ENCODE measurements around the gene STEAP4.
A peak's percentile ranks its signal among the peaks of the same experiment; 100 is the strongest.

STEAP4 gene

GRCh38 chr7:88301924-88302323 is 4.8 kb downstream of the STEAP4 start:
- peak overlapping the region in 2 of 5 donors; percentile 14 to 23 for H3K4me3 ChIP-seq (ENCODE audit: low read depth in 1 of 5, low read length in 5 of 5)

GRCh38 chr7:88300401-88300945 is 6.2 kb downstream of the STEAP4 start:
- Histone ChIP-seq H3K4me1 (ENCODE audit: control insufficient read depth in 5 of 5, insufficient read depth in 5 of 5, low read length in 5 of 5) (peaks cover 0 to 2% (median 0%) of the 10 kb centered on the region in 5 donors), H3K27ac (ENCODE audit: low read depth, low read length) (no peak overlapping the region), H3K9me3 (ENCODE audit: control insufficient read depth in 5 of 5, low read length in 5 of 5) (no peaks in the 10 kb centered on the region), H3K9ac (ENCODE audit: low read length in 5 of 5) (no peak overlapping the region), H3K27me3 (ENCODE audit: control insufficient read depth in 5 of 5, insufficient read depth in 4 of 5, low read length in 5 of 5) (no peaks in the 10 kb centered on the region), H3K36me3 (ENCODE audit: control insufficient read depth in 5 of 5, insufficient read depth in 5 of 5, low read length in 5 of 5) (no peaks in the 10 kb centered on the region), H3K4me3 (ENCODE audit: low read depth in 1 of 5, low read length in 5 of 5) (no peak overlapping the region)

More at GRCh38 chr7:88301924-88302323, 4.8 kb downstream of the STEAP4 start:
- Histone ChIP-seq H3K27me3 (ENCODE audit: control insufficient read depth in 5 of 5, insufficient read depth in 4 of 5, low read length in 5 of 5) (no peaks in the 10 kb centered on the region), H3K27ac (ENCODE audit: low read depth, low read length) (no peak overlapping the region), H3K9me3 (ENCODE audit: control insufficient read depth in 5 of 5, low read length in 5 of 5) (no peaks in the 10 kb centered on the region), H3K36me3 (ENCODE audit: control insufficient read depth in 5 of 5, insufficient read depth in 5 of 5, low read length in 5 of 5) (no peaks in the 10 kb centered on the region), H3K4me1 (ENCODE audit: control insufficient read depth in 5 of 5, insufficient read depth in 5 of 5, low read length in 5 of 5) (peaks cover 0 to 9% (median 8%) of the 10 kb centered on the region in 5 donors), H3K9ac (ENCODE audit: low read length in 5 of 5) (no peak overlapping the region)

GRCh38 chr7:88299126-88299525 is 7.6 kb downstream of the STEAP4 start:
- Histone ChIP-seq H3K4me1 (ENCODE audit: control insufficient read depth in 5 of 5, insufficient read depth in 5 of 5, low read length in 5 of 5) (peaks cover 0 to 2% (median 0%) of the 10 kb centered on the region in 5 donors), H3K9me3 (ENCODE audit: control insufficient read depth in 5 of 5, low read length in 5 of 5) (no peaks in the 10 kb centered on the region), H3K4me3 (ENCODE audit: low read depth in 1 of 5, low read length in 5 of 5) (no peak overlapping the region), H3K27me3 (ENCODE audit: control insufficient read depth in 5 of 5, insufficient read depth in 4 of 5, low read length in 5 of 5) (no peaks in the 10 kb centered on the region), H3K27ac (ENCODE audit: low read depth, low read length) (no peak overlapping the region), H3K9ac (ENCODE audit: low read length in 5 of 5) (no peak overlapping the region), H3K36me3 (ENCODE audit: control insufficient read depth in 5 of 5, insufficient read depth in 5 of 5, low read length in 5 of 5) (no peaks in the 10 kb centered on the region)

DNA sequence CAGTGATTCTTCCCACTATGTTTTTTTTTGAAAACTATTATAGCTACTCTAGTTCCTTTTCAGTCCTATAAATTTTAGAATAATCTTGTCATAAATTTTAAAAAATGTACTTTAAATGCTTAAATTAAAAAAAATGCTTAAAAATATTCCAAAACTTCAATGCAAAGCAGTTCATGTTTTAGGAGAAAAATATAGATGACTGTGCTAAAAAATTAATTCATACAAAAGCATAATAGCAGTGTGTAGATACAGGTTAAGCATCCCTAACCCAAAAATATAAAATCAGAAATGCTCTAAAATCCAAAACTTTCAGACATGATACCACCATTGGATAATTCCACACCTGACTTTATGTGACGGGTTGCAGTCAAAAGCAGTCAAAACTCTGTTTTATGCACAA is 12.8 kb downstream of the STEAP4 start:
- Histone ChIP-seq H3K9ac (ENCODE audit: low read length in 5 of 5) (no peak overlapping the region), H3K27me3 (ENCODE audit: control insufficient read depth in 5 of 5, insufficient read depth in 4 of 5, low read length in 5 of 5) (no peaks in the 10 kb centered on the region), H3K27ac (ENCODE audit: low read depth, low read length) (no peak overlapping the region), H3K9me3 (ENCODE audit: control insufficient read depth in 5 of 5, low read length in 5 of 5) (no peaks in the 10 kb centered on the region), H3K36me3 (ENCODE audit: control insufficient read depth in 5 of 5, insufficient read depth in 5 of 5, low read length in 5 of 5) (no peaks in the 10 kb centered on the region), H3K4me1 (ENCODE audit: control insufficient read depth in 5 of 5, insufficient read depth in 5 of 5, low read length in 5 of 5) (peaks cover 0 to 2% (median 0%) of the 10 kb centered on the region in 5 donors), H3K4me3 (ENCODE audit: low read depth in 1 of 5, low read length in 5 of 5) (no peak overlapping the region)

DNA sequence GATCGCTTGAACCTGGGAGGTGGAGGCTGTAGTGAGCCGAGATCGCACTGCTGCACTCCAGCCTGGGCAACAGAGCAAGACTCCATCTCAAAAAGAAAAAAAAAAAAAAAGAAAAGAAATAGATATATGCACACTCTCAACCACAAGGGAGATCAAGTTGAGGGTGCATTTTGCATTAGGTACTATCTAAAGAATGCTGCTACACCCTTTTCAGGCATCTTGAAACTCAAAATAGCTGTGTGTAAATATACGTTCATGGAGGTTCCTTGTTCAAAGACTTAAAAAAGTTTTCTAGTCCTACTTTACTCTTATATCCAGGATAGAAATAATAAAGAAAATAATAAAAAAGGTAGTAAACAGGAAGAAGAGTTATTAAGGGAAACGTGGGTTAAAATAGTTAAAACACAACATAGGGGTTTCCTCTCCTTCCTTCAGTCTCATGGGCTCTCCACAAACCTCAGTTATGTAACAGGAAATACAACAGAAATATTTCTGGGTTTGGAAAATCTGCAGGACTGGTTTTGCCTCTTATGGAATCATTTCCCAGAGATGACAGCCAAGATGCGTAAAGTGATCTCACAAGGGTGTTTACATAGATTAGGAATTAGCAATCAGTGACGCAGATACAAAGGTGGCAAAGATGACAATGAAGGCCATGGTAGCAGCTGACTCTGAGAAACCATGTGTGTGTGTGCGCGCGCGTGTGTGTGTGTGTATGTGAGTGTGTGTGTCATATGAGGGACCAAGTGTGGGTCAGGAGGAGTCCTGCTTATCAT is 15.1 kb downstream of the STEAP4 start:
- Histone ChIP-seq H3K4me1 (ENCODE audit: control insufficient read depth in 5 of 5, insufficient read depth in 5 of 5, low read length in 5 of 5) (peaks cover 0 to 2% (median 0%) of the 10 kb centered on the region in 5 donors), H3K9ac (ENCODE audit: low read length in 5 of 5) (no peak overlapping the region), H3K27ac (ENCODE audit: low read depth, low read length) (no peak overlapping the region), H3K4me3 (ENCODE audit: low read depth in 1 of 5, low read length in 5 of 5) (no peak overlapping the region), H3K27me3 (ENCODE audit: control insufficient read depth in 5 of 5, insufficient read depth in 4 of 5, low read length in 5 of 5) (no peaks in the 10 kb centered on the region), H3K9me3 (ENCODE audit: control insufficient read depth in 5 of 5, low read length in 5 of 5) (no peaks in the 10 kb centered on the region), H3K36me3 (ENCODE audit: control insufficient read depth in 5 of 5, insufficient read depth in 5 of 5, low read length in 5 of 5) (no peaks in the 10 kb centered on the region)

DNA sequence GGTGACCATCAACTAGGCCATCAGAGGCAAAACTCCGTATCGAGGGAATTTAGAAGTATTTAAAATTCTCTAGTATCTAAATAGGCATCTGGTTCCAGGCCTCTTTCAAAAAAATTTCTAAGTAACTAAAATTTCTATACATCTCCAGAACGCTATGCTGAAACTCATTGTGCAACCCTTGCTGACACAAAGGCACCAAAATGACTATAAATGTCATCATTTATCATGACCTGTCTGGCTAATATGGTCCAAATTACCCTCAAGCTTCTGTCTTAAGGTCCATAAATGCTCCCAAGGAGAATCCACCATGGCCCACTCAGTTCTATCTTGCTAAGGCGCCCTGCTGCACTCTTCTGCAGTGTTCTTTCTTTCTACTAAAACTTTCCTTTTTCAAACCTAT is 16.2 kb downstream of the STEAP4 start:
- H3K36me3 ChIP-seq (ENCODE audit: control insufficient read depth in 5 of 5, insufficient read depth in 5 of 5, low read length in 5 of 5) = no peaks in the 10 kb centered on the region
- H3K9me3 ChIP-seq (ENCODE audit: control insufficient read depth in 5 of 5, low read length in 5 of 5) = no peaks in the 10 kb centered on the region
- no peaks in the 10 kb centered on the region for H3K27me3 ChIP-seq (ENCODE audit: control insufficient read depth in 5 of 5, insufficient read depth in 4 of 5, low read length in 5 of 5)
- no peak overlapping the region for H3K27ac ChIP-seq (ENCODE audit: low read depth, low read length)
- H3K4me3 ChIP-seq (ENCODE audit: low read depth in 1 of 5, low read length in 5 of 5) = no peak overlapping the region
- H3K4me1 ChIP-seq (ENCODE audit: control insufficient read depth in 5 of 5, insufficient read depth in 5 of 5, low read length in 5 of 5) = peaks cover 0 to 2% (median 0%) of the 10 kb centered on the region in 5 donors
- no peak overlapping the region for H3K9ac ChIP-seq (ENCODE audit: low read length in 5 of 5)

DNA sequence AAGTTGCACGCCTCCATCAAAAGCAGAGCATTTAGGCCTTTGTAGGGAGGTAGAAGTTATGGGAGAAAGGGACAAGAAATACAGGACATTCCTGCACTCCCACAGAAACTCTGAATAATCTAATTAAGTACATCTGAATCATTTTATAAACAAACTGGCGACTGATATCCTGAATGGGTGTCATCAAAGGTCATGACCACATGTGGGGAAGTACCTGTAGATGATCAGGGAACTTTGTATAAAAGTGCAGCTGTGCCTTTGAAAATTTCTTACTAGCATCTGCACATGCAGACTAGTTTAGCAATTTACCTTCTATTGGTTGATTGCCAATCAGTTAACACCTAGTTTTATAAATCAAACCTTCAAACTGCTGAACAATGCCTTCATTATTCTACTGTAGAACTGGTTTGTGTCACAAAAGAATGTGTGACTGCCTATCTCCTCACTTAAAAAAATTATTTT is 17.1 kb downstream of the STEAP4 start:
- Histone ChIP-seq H3K27ac (ENCODE audit: low read depth, low read length) (no peak overlapping the region), H3K27me3 (ENCODE audit: control insufficient read depth in 5 of 5, insufficient read depth in 4 of 5, low read length in 5 of 5) (no peaks in the 10 kb centered on the region), H3K4me3 (ENCODE audit: low read depth in 1 of 5, low read length in 5 of 5) (no peak overlapping the region), H3K36me3 (ENCODE audit: control insufficient read depth in 5 of 5, insufficient read depth in 5 of 5, low read length in 5 of 5) (no peaks in the 10 kb centered on the region), H3K4me1 (ENCODE audit: control insufficient read depth in 5 of 5, insufficient read depth in 5 of 5, low read length in 5 of 5) (peaks cover 0 to 2% (median 0%) of the 10 kb centered on the region in 5 donors), H3K9ac (ENCODE audit: low read length in 5 of 5) (no peak overlapping the region), H3K9me3 (ENCODE audit: control insufficient read depth in 5 of 5, low read length in 5 of 5) (no peaks in the 10 kb centered on the region)

- Histone ChIP-seq H3K4me3 (ENCODE audit: low read depth in 1 of 5, low read length in 5 of 5) (no peak overlapping the region), H3K4me1 (ENCODE audit: control insufficient read depth in 5 of 5, insufficient read depth in 5 of 5, low read length in 5 of 5) (peaks cover 0 to 4% (median 0%) of the 10 kb centered on the region in 5 donors), H3K36me3 (ENCODE audit: control insufficient read depth in 5 of 5, insufficient read depth in 5 of 5, low read length in 5 of 5) (peaks cover 0 to 3% (median 0%) of the 10 kb centered on the region in 5 donors), H3K27ac (ENCODE audit: low read depth, low read length) (no peak overlapping the region), H3K9me3 (ENCODE audit: control insufficient read depth in 5 of 5, low read length in 5 of 5) (no peaks in the 10 kb centered on the region), H3K27me3 (ENCODE audit: control insufficient read depth in 5 of 5, insufficient read depth in 4 of 5, low read length in 5 of 5) (no peaks in the 10 kb centered on the region), H3K9ac (ENCODE audit: low read length in 5 of 5) (no peak overlapping the region)
Measured at GRCh38 chr7:88281749-88282148, 24.9 kb downstream of the STEAP4 start.

GRCh38 chr7:88280801-88281200 is 25.9 kb downstream of the STEAP4 start:
- Histone ChIP-seq H3K4me3 (ENCODE audit: low read depth in 1 of 5, low read length in 5 of 5) (no peak overlapping the region), H3K9ac (ENCODE audit: low read length in 5 of 5) (no peak overlapping the region), H3K4me1 (ENCODE audit: control insufficient read depth in 5 of 5, insufficient read depth in 5 of 5, low read length in 5 of 5) (peaks cover 0 to 4% (median 0%) of the 10 kb centered on the region in 5 donors), H3K9me3 (ENCODE audit: control insufficient read depth in 5 of 5, low read length in 5 of 5) (no peaks in the 10 kb centered on the region), H3K36me3 (ENCODE audit: control insufficient read depth in 5 of 5, insufficient read depth in 5 of 5, low read length in 5 of 5) (peaks cover 0 to 3% (median 2%) of the 10 kb centered on the region in 5 donors), H3K27ac (ENCODE audit: low read depth, low read length) (no peak overlapping the region), H3K27me3 (ENCODE audit: control insufficient read depth in 5 of 5, insufficient read depth in 4 of 5, low read length in 5 of 5) (no peaks in the 10 kb centered on the region)

GRCh38 chr7:88279323-88279722 is 27.4 kb downstream of the STEAP4 start:
- Histone ChIP-seq H3K4me3 (ENCODE audit: low read depth in 1 of 5, low read length in 5 of 5) (no peak overlapping the region), H3K27ac (ENCODE audit: low read depth, low read length) (no peak overlapping the region), H3K9ac (ENCODE audit: low read length in 5 of 5) (no peak overlapping the region), H3K27me3 (ENCODE audit: control insufficient read depth in 5 of 5, insufficient read depth in 4 of 5, low read length in 5 of 5) (no peaks in the 10 kb centered on the region), H3K9me3 (ENCODE audit: control insufficient read depth in 5 of 5, low read length in 5 of 5) (no peaks in the 10 kb centered on the region), H3K4me1 (ENCODE audit: control insufficient read depth in 5 of 5, insufficient read depth in 5 of 5, low read length in 5 of 5) (peaks cover 0 to 4% (median 0%) of the 10 kb centered on the region in 5 donors), H3K36me3 (ENCODE audit: control insufficient read depth in 5 of 5, insufficient read depth in 5 of 5, low read length in 5 of 5) (peaks cover 0 to 3% (median 2%) of the 10 kb centered on the region in 5 donors)

All from subcutaneous abdominal adipose tissue (tissue), 5 donors.